Spinal cord (tissue), 10 donors: Measurements from ENCODE around the gene ATAD2B. TPM values are rescaled to one million over a fixed set of nuclear protein-coding genes. Genes with fewer than 3 reads are reported as not detected.
"Not testable (repeated sequence)": the region's sequence is repeated elsewhere in the genome, so short reads cannot be mapped to it uniquely, and the experiment has no call there.

Source experiments
- DNase-seq, 6 donors: peaks; one replicate each; pipeline versions ENCODE4 v3.0.0 to v3.0.0-alpha.2; 2013 to 2015; ENCODE audit warnings: low spot score in 6 of 6, low read depth in 4 of 6
- H3K27ac ChIP-seq: one replicate; pipeline ENCODE4 v1.5.1; 2013; ENCODE audit warnings: low read depth, low read length, control low read depth
- H3K27me3 ChIP-seq: one replicate; pipeline ENCODE4 v1.6.1; 2013; ENCODE audit warnings: low read length; ENCODE audit not compliant: control insufficient read depth, insufficient read depth
- H3K36me3 ChIP-seq: one replicate; pipeline ENCODE4 v1.6.1; 2013; ENCODE audit warnings: low read length; ENCODE audit not compliant: control insufficient read depth, insufficient read depth
- H3K4me1 ChIP-seq: one replicate; pipeline ENCODE4 v1.6.1; 2013; ENCODE audit warnings: low read length; ENCODE audit not compliant: control insufficient read depth, insufficient read depth
- H3K4me3 ChIP-seq: one replicate; pipeline ENCODE4 v1.5.1; 2013; ENCODE audit warnings: low read depth, low read length, control low read depth
- H3K9me3 ChIP-seq: one replicate; pipeline ENCODE4 v1.6.1; 2013; ENCODE audit warnings: low read length; ENCODE audit not compliant: control insufficient read depth, insufficient read depth
- WGBS: methylation state at CpG from one replicate; pipeline ENCODE4 v1.1.5; 2013; ENCODE audit warnings: missing lambda C conversion rate; ENCODE audit not compliant: insufficient coverage; 5-methylcytosine and 5-hydroxymethylcytosine counted together
- polyA plus RNA-seq, 2 donors: library from polyadenylated mRNA; unstranded; fragments of 120-200 nt; gene quantifications; one replicate each; pipeline ENCODE4 v1.2.1, GENCODE V29; 2013; ENCODE audit not compliant: insufficient read length in 2 of 2
- total RNA-seq, 2 donors: library from RNA; depleted of rRNA in 1 of 2; stranded (reverse); fragments of 120-200 nt in 1 of 2; fragments of >200 nt in 1 of 2; gene quantifications; one replicate each; pipeline versions ENCODE4 v1.2.3 to v1.2.4, GENCODE V29; 2013 to 2014
- donor health status: healthy.

Gene ATAD2B
- total and polyA plus RNA-seq, 4 donors = 14.5 to 42.4 (median 22.6) TPM

GRCh38 chr2:23784971-23785370, 142.0 kb downstream of the ATAD2B start:
- no peaks in the 10 kb centered on the region for H3K27me3 ChIP-seq
- H3K4me1 ChIP-seq = no peaks in the 10 kb centered on the region
- H3K9me3 ChIP-seq = no peaks in the 10 kb centered on the region
- no peak for DNase-seq
- H3K4me3 ChIP-seq = no peak overlapping the region
- H3K36me3 ChIP-seq = peaks cover 9% of the 10 kb centered on the region
- no peak overlapping the region for H3K27ac ChIP-seq

- Histone ChIP-seq H3K36me3 (peaks cover 11% of the 10 kb centered on the region), H3K4me1 (no peaks in the 10 kb centered on the region), H3K9me3 (no peaks in the 10 kb centered on the region), H3K27ac (no peak overlapping the region), H3K27me3 (no peaks in the 10 kb centered on the region), H3K4me3 (no peak overlapping the region)
- WGBS = no CpG with 5 or more reads among the region's 1 CpG
- DNase-seq = no peak
Measured at GRCh38 chr2:23782646-23783045, 144.3 kb downstream of the ATAD2B start.

GRCh38 chr2:23782126-23782525, 144.8 kb downstream of the ATAD2B start:
- no peaks in the 10 kb centered on the region for H3K4me1 ChIP-seq
- no peaks in the 10 kb centered on the region for H3K9me3 ChIP-seq
- WGBS = 100% methylated on average over 1 of the region's 2 CpGs
- H3K36me3 ChIP-seq = peaks cover 11% of the 10 kb centered on the region
- H3K27ac ChIP-seq = no peak overlapping the region
- H3K27me3 ChIP-seq = no peaks in the 10 kb centered on the region
- no peak overlapping the region for H3K4me3 ChIP-seq
- no peak for DNase-seq

GRCh38 chr2:23780465-23780864, 146.5 kb downstream of the ATAD2B start:
- H3K36me3 ChIP-seq = peaks cover 11% of the 10 kb centered on the region
- DNase-seq, H3K9me3 ChIP-seq, H3K4me3 ChIP-seq, H3K4me1 ChIP-seq, H3K27me3 ChIP-seq, H3K27ac ChIP-seq: not testable (repeated sequence)
- WGBS = 97% methylated on average over 8 of the region's 10 CpGs

- H3K36me3 ChIP-seq = peaks cover 17% of the 10 kb centered on the region
- H3K4me3 ChIP-seq = no peak overlapping the region
- no peaks in the 10 kb centered on the region for H3K9me3 ChIP-seq
- H3K27me3 ChIP-seq = no peaks in the 10 kb centered on the region
- no CpG with 5 or more reads among the region's 2 CpGs for WGBS
- DNase-seq = peak in 1 of 6 donors; percentile 7
- no peaks in the 10 kb centered on the region for H3K4me1 ChIP-seq
- H3K27ac ChIP-seq = no peak overlapping the region
Measured at GRCh38 chr2:23777826-23778225, 149.1 kb downstream of the ATAD2B start.

GRCh38 chr2:23776021-23776420, 150.9 kb downstream of the ATAD2B start:
- peaks cover 14% of the 10 kb centered on the region for H3K36me3 ChIP-seq
- WGBS = 100% methylated on average over 3 of the region's 6 CpGs
- no peak overlapping the region for H3K27ac ChIP-seq
- no peak for DNase-seq
- H3K27me3 ChIP-seq = no peaks in the 10 kb centered on the region
- no peaks in the 10 kb centered on the region for H3K9me3 ChIP-seq
- H3K4me3 ChIP-seq = no peak overlapping the region
- H3K4me1 ChIP-seq = no peaks in the 10 kb centered on the region

- 100% methylated on average over 2 of the region's 7 CpGs for WGBS
- Histone ChIP-seq H3K27ac (no peak overlapping the region), H3K36me3 (peaks cover 12% of the 10 kb centered on the region), H3K27me3 (no peaks in the 10 kb centered on the region), H3K4me1 (no peaks in the 10 kb centered on the region), H3K9me3 (no peaks in the 10 kb centered on the region), H3K4me3 (no peak overlapping the region)
- DNase-seq = no peak
Measured at GRCh38 chr2:23772684-23773083, 154.2 kb downstream of the ATAD2B start.

GRCh38 chr2:23772056-23772455, 154.9 kb downstream of the ATAD2B start:
- DNase-seq = no peak
- no peaks in the 10 kb centered on the region for H3K27me3 ChIP-seq
- no peaks in the 10 kb centered on the region for H3K4me1 ChIP-seq
- peaks cover 12% of the 10 kb centered on the region for H3K36me3 ChIP-seq
- H3K27ac ChIP-seq = no peak overlapping the region
- H3K9me3 ChIP-seq = no peaks in the 10 kb centered on the region
- no peak overlapping the region for H3K4me3 ChIP-seq
- WGBS = no CpG with 5 or more reads among the region's 1 CpG

GRCh38 chr2:23769364-23769763, 157.6 kb downstream of the ATAD2B start:
- Histone ChIP-seq H3K36me3 (peaks cover 12% of the 10 kb centered on the region), H3K27me3 (no peaks in the 10 kb centered on the region), H3K4me1 (no peaks in the 10 kb centered on the region), H3K9me3 (no peaks in the 10 kb centered on the region), H3K27ac (no peak overlapping the region), H3K4me3 (no peak overlapping the region)
- DNase-seq = no peak
- no CpG with 5 or more reads among the region's 5 CpGs for WGBS

- Histone ChIP-seq H3K27me3 (no peaks in the 10 kb centered on the region), H3K27ac (no peak overlapping the region), H3K4me1 (no peaks in the 10 kb centered on the region), H3K36me3 (peaks cover 11% of the 10 kb centered on the region), H3K4me3 (no peak overlapping the region), H3K9me3 (no peaks in the 10 kb centered on the region)
- WGBS = 100% methylated on average over 2 of the region's 5 CpGs
- no peak for DNase-seq
Measured at GRCh38 chr2:23767876-23768621, 158.9 kb downstream of the ATAD2B start.
